Right lobe of liver (tissue), 6 donors: ENCODE results near the gene CTBS. TPM values are rescaled to one million over a fixed set of nuclear protein-coding genes. Genes with fewer than 3 reads are reported as not detected.
A peak's percentile ranks its signal among the peaks of the same experiment; 100 is the strongest.

ENCODE experiments used
- ATAC-seq, 4 donors: fragments of 200-7000 bp; cut with Tn5 transposase; one replicate each; pipeline ENCODE4 v1.9.1; 2020; ENCODE audit warnings: mild to moderate bottlenecking in 4 of 4, moderate library complexity in 4 of 4
- DNase-seq, 3 donors: peaks; one replicate each; pipeline ENCODE4 v3.0.0-alpha.2; 2020
- H3K27ac ChIP-seq, 3 donors: fragments of 200-600 bp; one replicate each; pipeline ENCODE4 v1.8.0; 2022
- H3K27me3 ChIP-seq, 2 donors: fragments of 200-600 bp; one replicate each; pipeline ENCODE4 v1.8.0; 2022
- H3K36me3 ChIP-seq, 4 donors: fragments of 200-600 bp; sonication (generic) in 1 of 4; one replicate each; pipeline versions ENCODE4 v1.5.1 to v1.8.0; 2017 to 2022; ENCODE audit warnings: control low read depth in 1 of 4
- H3K4me1 ChIP-seq, 4 donors: fragments of 200-600 bp; sonication (generic) in 1 of 4; one replicate each; pipeline versions ENCODE4 v1.5.1 to v1.8.0; 2017 to 2022; ENCODE audit warnings: control low read depth in 1 of 4
- H3K4me3 ChIP-seq, 3 donors: fragments of 200-600 bp; one replicate each; pipeline ENCODE4 v1.8.0; 2022
- H3K9me3 ChIP-seq, 4 donors: fragments of 200-600 bp; sonication (generic) in 1 of 4; one replicate each; pipeline versions ENCODE4 v1.5.1 to v1.8.0; 2017 to 2022; ENCODE audit warnings: control low read depth in 1 of 4
- POLR2A ChIP-seq: fragments of 450-650 bp; IDR thresholded peaks from one replicate; pipeline ENCODE4 v1.6.1; 2017; ENCODE audit warnings: antibody characterized with exemption, mild to moderate bottlenecking
- WGBS: methylation state at CpG from one replicate; pipeline ENCODE4 v1.1.6; 2018; ENCODE audit warnings: low coverage, low lambda C conversion rate; ENCODE audit not compliant: insufficient coverage; ENCODE audit errors: missing lambda C conversion rate; 5-methylcytosine and 5-hydroxymethylcytosine counted together
- intact Hi-C, 2 donors: fragments of 100-400 bp; cut with DNase I; formaldehyde crosslinking; loops; one replicate each; pipeline versions ENCODE4 v1.11.2 to v1.14.1; 2022
- total RNA-seq, 6 experiments: library from RNA; depleted of rRNA in 2 of 6; stranded (reverse); fragments of >200 nt in 2 of 6; fragmentation: NEBNext Ultra II Directional in 3 of 6; extraction: Animal tissue kit (Norgen Biotek cat#: 25700) in 3 of 6; gene quantifications; one replicate each; pipeline versions ENCODE4 v1.1.0 to v1.2.4, GENCODE V29; 2016 to 2023
- TF ChIP-seq, protein P1 (sequence below), 4 donors: fragments of 200-600 bp in 3 of 4; fragments of 450-650 bp in 1 of 4; IDR thresholded peaks; one replicate each; pipeline versions ENCODE4 v1.5.1 to v1.8.0; 2016 to 2022; ENCODE audit warnings: antibody characterized with exemption in 4 of 4, mild to moderate bottlenecking in 2 of 4
- donor health status: DM: no; HTN: yes; CAD: no.
- donor health status: DM: no; HTN: no; CAD: no.
- donor health status: DM: no; HTN: no; CAD: no.
- donor health status: DM: no; HTN: yes; CAD: no.
- donor health status: DM: no; HTN: yes; CAD: no.

The CTBS gene
- total RNA-seq, 6 experiments from 2014 or later: 18.9 to 29.5 (median 24.4) TPM

DNA sequence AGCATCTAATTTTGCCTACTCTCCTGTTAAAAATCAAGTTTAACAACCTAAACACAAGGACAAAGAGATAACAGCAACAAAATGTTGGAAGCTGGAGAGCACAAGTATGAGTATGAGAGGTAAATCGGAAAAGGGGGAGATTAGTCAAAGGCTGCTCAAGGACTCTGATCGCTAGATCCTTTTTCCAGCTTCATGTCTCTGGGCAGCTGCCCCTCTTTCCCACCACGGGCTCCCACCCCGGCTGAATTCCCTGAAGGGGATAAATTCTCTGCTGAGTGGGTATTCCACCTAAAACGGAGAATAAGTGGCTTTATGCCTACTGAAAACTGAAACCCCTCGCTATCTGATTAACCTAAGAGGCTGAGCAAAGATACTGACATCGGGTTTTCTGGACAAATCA is 696 bp upstream of the CTBS start:
- H3K27ac ChIP-seq: peak overlapping the region; percentile 98 to 100 (median 99)

DNA sequence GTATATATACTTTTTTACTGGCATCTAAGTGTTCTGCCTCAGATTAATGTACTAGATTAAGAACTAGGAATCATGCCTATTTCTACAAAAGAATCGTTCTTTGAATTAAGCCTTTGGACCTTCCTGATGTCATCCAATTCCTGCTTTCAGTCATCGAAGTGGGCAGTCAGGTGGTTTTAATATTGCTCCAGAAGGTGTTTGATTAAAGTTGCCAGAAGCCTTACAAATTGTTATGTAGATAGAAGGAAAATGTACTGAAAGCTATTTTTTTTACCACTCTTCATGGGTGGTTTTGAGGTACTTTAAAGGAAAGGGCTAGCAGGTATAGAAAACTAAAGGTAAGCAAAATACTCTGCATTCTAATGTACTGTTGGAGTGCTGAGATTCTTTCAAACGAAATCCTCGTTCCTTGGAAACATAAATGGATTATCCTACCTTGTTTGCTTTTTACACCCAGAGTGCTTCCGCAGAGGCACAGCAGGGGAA is 716 bp downstream of the CTBS start:
- DNase-seq (no peak), ATAC-seq (peak; percentile 38 to 50 (median 46))
- no peaks in the 10 kb centered on the region for H3K9me3 ChIP-seq
- peak overlapping the region; percentile 98 to 100 (median 99) for H3K27ac ChIP-seq
- TF ChIP-seq POLR2A: no peak
- TF ChIP-seq, protein P1, sequence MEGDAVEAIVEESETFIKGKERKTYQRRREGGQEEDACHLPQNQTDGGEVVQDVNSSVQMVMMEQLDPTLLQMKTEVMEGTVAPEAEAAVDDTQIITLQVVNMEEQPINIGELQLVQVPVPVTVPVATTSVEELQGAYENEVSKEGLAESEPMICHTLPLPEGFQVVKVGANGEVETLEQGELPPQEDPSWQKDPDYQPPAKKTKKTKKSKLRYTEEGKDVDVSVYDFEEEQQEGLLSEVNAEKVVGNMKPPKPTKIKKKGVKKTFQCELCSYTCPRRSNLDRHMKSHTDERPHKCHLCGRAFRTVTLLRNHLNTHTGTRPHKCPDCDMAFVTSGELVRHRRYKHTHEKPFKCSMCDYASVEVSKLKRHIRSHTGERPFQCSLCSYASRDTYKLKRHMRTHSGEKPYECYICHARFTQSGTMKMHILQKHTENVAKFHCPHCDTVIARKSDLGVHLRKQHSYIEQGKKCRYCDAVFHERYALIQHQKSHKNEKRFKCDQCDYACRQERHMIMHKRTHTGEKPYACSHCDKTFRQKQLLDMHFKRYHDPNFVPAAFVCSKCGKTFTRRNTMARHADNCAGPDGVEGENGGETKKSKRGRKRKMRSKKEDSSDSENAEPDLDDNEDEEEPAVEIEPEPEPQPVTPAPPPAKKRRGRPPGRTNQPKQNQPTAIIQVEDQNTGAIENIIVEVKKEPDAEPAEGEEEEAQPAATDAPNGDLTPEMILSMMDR (IDR thresholded peaks at IDR 0.05): no peak
- peak overlapping the region; percentile 68 to 75 (median 73) for H3K4me3 ChIP-seq
- WGBS: 1% methylated on average over 5 of the region's 5 CpGs
- intact Hi-C loops: loop anchor here in 1 of 2 donors (10.0 kb wide), 1 partner anchor 69 kb away; the partner anchor contains the start of genes GNG5 and SPATA1
- H3K36me3 ChIP-seq: peaks cover 0 to 8% (median 3%) of the 10 kb centered on the region in 4 donors
- no peaks in the 10 kb centered on the region for H3K27me3 ChIP-seq
- H3K4me1 ChIP-seq: peaks cover 0 to 11% (median 0%) of the 10 kb centered on the region in 4 donors

More for the DNA sequence above, 696 bp upstream of the CTBS start:
- 83% methylated on average over 5 of the region's 7 CpGs for WGBS
- ATAC-seq (no peak), DNase-seq (no peak)
- Histone ChIP-seq H3K27me3 (no peaks in the 10 kb centered on the region), H3K4me1 (peaks cover 0 to 11% (median 0%) of the 10 kb centered on the region in 4 donors), H3K9me3 (no peaks in the 10 kb centered on the region), H3K36me3 (no peaks in the 10 kb centered on the region), H3K4me3 (peak overlapping the region; percentile 68 to 75 (median 73))
- TF ChIP-seq, protein P1 (IDR thresholded peaks at IDR 0.05): no peak
- TF ChIP-seq POLR2A: no peak
- intact Hi-C loops: loop anchor here in 1 of 2 donors (10.0 kb wide), 1 partner anchor 70 kb away; the partner anchor contains the start of genes GNG5 and SPATA1

DNA sequence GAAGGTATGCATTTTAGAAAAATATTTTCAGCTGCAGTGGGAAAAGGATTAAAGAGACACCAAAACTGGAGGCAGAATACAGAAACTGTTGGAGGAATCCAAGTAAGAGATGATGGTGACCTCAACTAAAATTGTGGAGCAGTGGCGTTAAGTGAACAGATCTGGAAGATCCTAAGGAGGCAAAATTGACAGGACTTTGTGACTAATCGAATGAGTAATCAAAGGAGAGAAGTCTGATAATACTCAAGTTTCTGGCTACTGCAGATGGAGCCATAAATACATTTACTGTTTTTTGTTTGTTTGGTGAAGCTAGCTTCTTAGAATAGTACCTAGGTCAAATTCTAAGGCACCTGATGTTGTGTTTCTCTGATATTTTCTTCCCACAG is 3.1 kb downstream of the CTBS start:
- intact Hi-C loops: loop anchor here in 1 of 2 donors (10.0 kb wide), 1 partner anchor 66 kb away; the partner anchor contains the start of genes GNG5 and SPATA1
- ATAC-seq (no peak), DNase-seq (no peak)
- Histone ChIP-seq H3K4me3 (no peak overlapping the region), H3K36me3 (peaks cover 0 to 22% (median 5%) of the 10 kb centered on the region in 4 donors), H3K27ac (no peak overlapping the region), H3K4me1 (peaks cover 0 to 11% (median 0%) of the 10 kb centered on the region in 4 donors), H3K27me3 (no peaks in the 10 kb centered on the region), H3K9me3 (no peaks in the 10 kb centered on the region)
- WGBS: 100% methylated on average over 2 of the region's 2 CpGs
- TF ChIP-seq POLR2A: no peak
- TF ChIP-seq, protein P1 (IDR thresholded peaks at IDR 0.05): no peak

DNA sequence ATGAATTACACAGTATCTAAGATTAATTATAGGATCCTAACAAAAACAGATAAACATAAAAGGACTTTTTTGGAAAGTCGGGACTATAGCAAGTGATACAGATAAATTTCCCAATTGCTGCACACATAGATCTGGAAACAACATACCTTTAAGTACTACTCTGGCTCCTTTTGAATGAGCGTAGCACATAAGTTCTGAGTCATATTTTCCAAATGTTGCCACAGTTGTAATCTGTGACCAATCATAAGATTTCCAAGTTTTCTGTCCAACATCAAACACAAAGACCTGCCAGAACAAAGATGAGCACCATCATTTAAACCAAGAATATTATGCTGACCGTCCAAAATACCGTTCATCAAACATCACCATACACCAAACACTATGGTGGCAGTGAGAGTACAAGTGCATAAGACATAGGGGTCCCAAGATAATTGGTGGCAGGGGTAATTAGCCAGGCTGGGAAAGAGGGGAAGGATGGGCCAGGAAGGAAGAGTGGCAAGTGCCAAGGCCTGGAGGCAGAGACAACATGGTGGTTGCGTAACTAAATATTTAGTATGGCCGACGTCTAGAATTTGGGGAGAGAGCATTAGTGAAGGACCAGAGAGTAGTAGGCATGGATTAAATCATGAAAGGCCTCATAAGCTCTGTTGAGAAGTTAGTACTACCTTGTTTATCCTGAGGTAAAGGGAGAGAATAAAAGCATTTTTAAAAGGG is 3.6 kb downstream of the CTBS start:
- DNase-seq: no peak
- intact Hi-C loops: loop anchor here in 1 of 2 donors (10.0 kb wide), 1 partner anchor 66 kb away; the partner anchor contains the start of genes GNG5 and SPATA1
- Histone ChIP-seq H3K36me3 (peaks cover 0 to 28% (median 5%) of the 10 kb centered on the region in 4 donors), H3K4me1 (peaks cover 0 to 11% (median 0%) of the 10 kb centered on the region in 4 donors), H3K27ac (no peak overlapping the region), H3K27me3 (no peaks in the 10 kb centered on the region), H3K9me3 (no peaks in the 10 kb centered on the region), H3K4me3 (no peak overlapping the region)
- ATAC-seq: no peak
- TF ChIP-seq, protein P1 (IDR thresholded peaks at IDR 0.05): no peak
- TF ChIP-seq POLR2A: no peak
- WGBS: 81% methylated on average over 7 of the region's 7 CpGs
